ENCODE results near the gene FKRP. TPM values are rescaled to one million over a fixed set of nuclear protein-coding genes. Genes with fewer than 3 reads are reported as not detected.

Gene FKRP
- total RNA-seq, 1 experiment from 2014 or later, result 19.4 TPM

- peaks cover 0 to 6% of the 10 kb centered on the region in 2 experiments; a peak in 2 of 4 replicates for H3K4me1 ChIP-seq (ENCODE audit: control insufficient read depth in 1 of 2, insufficient read depth in 2 of 2, low read length in 2 of 2)
- no peaks in the 10 kb centered on the region for H3K9me3 ChIP-seq (ENCODE audit: control insufficient read depth in 1 of 2, insufficient read depth in 1 of 2, low read depth in 1 of 2, low read length in 2 of 2)
- no peak overlapping the region for H3K4me3 ChIP-seq (replicated peaks in 1 of 2; ENCODE audit: low read depth in 1 of 2, low read length in 2 of 2)
- H4K20me1 ChIP-seq (ENCODE audit: insufficient read depth), result peaks cover 18% of the 10 kb centered on the region; the same call in 1 of the 2 replicates
- no peak overlapping the region for H2AFZ ChIP-seq (ENCODE audit: low read depth, low read length, poor library complexity, severe bottlenecking)
- DNase-seq (ENCODE audit: low read depth, low spot score) (no peak), ATAC-seq (no peak; the same call in 1 of the 2 replicates)
- TF ChIP-seq TCF7L2 (IDR thresholded peaks at IDR 0.05; ENCODE audit: borderline replicate concordance, extremely low read depth, insufficient read depth, insufficient read length), result no peak
- no peak for TF ChIP-seq YY1 (IDR thresholded peaks at IDR 0.05; ENCODE audit: extremely low read depth, insufficient replicate concordance, low read depth, low read length)
- TF ChIP-seq SP1 (IDR thresholded peaks at IDR 0.05; ENCODE audit: low read depth), result no peak
- no peak for TF ChIP-seq ZNF274 (IDR thresholded peaks at IDR 0.05; ENCODE audit: low read depth, low read length)
- no peak for TF ChIP-seq REST (IDR thresholded peaks at IDR 0.05; ENCODE audit: low read depth)
- TF ChIP-seq RAD21 (IDR thresholded peaks at IDR 0.05; ENCODE audit: low read depth), result no peak
- no peak for TF ChIP-seq JUND (IDR thresholded peaks at IDR 0.05)
- TF ChIP-seq SRF (IDR thresholded peaks at IDR 0.05; ENCODE audit: low read depth), result no peak
- TF ChIP-seq, protein P1, sequence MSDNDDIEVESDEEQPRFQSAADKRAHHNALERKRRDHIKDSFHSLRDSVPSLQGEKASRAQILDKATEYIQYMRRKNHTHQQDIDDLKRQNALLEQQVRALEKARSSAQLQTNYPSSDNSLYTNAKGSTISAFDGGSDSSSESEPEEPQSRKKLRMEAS (IDR thresholded peaks at IDR 0.05), result no peak
- TF ChIP-seq FOSL1 (IDR thresholded peaks at IDR 0.05; ENCODE audit: low read depth), result no peak
- TF ChIP-seq SIN3A (IDR thresholded peaks at IDR 0.05; ENCODE audit: low read depth), result no peak
- TF ChIP-seq CBX3 (IDR thresholded peaks at IDR 0.05; ENCODE audit: low read depth), result no peak
- no peak for TF ChIP-seq POLR2A (IDR thresholded peaks at IDR 0.05; ENCODE audit: borderline replicate concordance, extremely low read depth, insufficient read depth, insufficient read length)
- intact Hi-C loops (cut with micrococcal nuclease), result no loop called here
- H3K9ac ChIP-seq (ENCODE audit: low read length), result no peak overlapping the region
- no peaks in the 10 kb centered on the region for H3K9me2 ChIP-seq (ENCODE audit: insufficient read depth)
- BruUV-seq (replicated peaks), result no TSS peak
- H3K79me2 ChIP-seq (ENCODE audit: insufficient read depth, low read length), result peaks cover 93% of the 10 kb centered on the region
- peaks cover 39 to 44% of the 10 kb centered on the region in 2 experiments for H3K36me3 ChIP-seq (ENCODE audit: control insufficient read depth in 1 of 2, insufficient read depth in 2 of 2, low read length in 2 of 2)
- POLR2A ChIA-PET, result no interaction called here
- CTCF ChIA-PET, result interaction anchor here (1.1 kb wide), 1 partner anchor 104 kb away, joined by 3 read pairs; no protein-coding TSS in a partner anchor
- H3K27ac ChIP-seq (ENCODE audit: low read depth, low read length), result no peak overlapping the region
- RAD21 ChIA-PET (ENCODE audit: low non-redundant PET in 1 of 2, low total read pairs in 2 of 2, uncharacterized antibody in 2 of 2, unreplicated experiment in 2 of 2), result no interaction called here
- no peaks in the 10 kb centered on the region for H3K27me3 ChIP-seq (ENCODE audit: insufficient read depth, low read length)
- no peak overlapping the region for H3K4me2 ChIP-seq (ENCODE audit: low read length)
These were observed 9.1 kb upstream of the FKRP start for GRCh38 chr19:46736531-46737297.
